Iris pigment epithelial cell (primary cell): ENCODE data around the gene BLNK.
"Not testable (repeated sequence)": the region's sequence is repeated elsewhere in the genome, so short reads cannot be mapped to it uniquely, and the experiment has no call there.

ENCODE experiments used
- DNase-seq: peaks from one replicate; pipeline ENCODE4 v3.0.0-alpha.2; 2011; ENCODE audit warnings: low read depth

BLNK gene

GRCh38 chr10:96271016-96271815, at the start of gene BLNK:
TSS of gene BLNK (minus strand) at chr10:96271569. CDS start at chr10:96271398, 171 bp downstream.
- DNase-seq = peak; percentile 67

DNA sequence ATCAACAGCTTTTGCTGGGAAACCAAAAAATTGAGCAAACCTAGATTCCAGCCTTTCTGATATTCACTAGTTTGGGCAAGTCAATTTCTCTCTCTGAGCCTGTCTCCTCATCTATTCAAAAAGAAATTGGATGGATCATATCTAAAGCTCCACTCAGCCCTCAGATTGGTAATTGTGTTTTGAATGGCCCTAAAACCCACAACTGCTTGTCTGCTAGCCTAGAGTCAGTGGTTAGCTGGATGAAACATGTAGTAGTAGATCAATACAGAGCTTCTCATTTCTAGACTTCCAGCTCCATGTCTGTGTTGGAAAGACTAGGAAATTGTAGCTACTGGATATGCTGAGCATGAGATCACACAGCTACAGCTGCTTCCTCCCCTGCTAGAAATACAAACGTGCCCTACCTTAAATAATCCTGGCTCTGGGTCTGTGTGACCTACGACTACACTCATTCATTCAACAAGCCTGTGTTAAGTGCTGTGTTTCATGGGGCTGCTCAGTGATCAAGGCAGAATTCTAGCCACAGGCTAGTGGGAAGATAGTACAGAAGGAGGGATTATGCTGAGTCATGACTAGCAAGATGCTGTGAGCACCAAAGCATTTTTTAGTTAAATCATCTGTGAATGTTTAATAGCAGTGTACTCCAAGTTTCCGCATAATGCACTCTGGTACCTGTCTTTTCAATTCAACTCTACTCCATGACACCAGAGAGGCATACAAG, 48.5 kb upstream of the BLNK start:
- DNase-seq = peak; percentile 18

DNA sequence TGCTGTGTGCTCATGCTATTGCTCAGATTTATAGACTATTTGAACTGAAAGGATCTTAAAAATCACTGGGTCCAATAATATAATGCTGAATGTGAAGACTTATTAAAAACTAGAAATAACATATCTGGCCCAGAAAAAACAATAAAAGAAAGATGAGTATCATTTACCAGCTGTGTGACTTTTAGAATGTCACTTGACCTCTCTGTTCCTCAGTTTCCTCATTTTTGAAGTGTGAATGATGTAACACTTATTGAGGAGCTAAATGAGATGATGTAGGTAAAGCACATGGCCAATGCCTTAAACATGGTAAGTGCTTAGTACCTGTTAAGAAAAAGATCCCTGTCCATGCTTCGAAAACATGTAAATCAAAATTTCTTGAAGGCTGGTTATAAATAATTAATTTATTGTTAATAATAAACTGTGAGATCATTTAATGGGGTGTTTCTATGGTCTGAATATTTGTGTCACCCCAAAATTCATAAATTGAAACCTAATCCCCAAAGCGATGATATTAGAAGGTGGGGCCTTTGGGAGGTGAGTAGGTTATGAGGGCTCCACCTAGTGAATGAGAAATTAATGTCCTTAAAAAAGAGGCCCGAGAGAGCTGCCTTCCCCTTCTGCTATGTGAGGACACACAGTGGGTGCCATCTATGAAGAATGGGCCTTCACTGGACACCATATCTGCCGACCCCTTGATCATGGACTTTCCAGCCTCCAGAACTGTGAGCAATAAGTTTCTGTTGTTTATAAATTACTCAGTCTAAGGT, 45.9 kb upstream of the BLNK start:
- DNase-seq = no peak

DNA sequence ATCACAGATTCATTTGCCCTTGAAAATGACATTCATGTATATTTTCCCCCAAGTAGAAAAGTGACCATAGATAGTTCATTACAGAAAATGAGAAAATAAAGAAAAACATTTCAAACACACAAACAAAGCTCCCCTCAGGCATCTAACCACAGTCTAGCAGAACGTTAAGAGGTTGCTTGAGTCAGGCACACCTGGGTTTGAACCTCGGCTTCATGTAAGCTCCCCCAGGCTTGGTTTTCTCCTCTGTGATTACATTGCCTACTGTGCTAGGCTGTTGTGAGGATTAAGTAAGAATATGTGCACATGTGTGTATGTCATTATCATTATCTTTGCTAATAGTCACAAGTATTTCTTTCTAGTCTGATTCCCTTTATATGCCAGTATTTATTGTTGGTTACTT, 42.0 kb upstream of the BLNK start:
- no peak for DNase-seq

DNA sequence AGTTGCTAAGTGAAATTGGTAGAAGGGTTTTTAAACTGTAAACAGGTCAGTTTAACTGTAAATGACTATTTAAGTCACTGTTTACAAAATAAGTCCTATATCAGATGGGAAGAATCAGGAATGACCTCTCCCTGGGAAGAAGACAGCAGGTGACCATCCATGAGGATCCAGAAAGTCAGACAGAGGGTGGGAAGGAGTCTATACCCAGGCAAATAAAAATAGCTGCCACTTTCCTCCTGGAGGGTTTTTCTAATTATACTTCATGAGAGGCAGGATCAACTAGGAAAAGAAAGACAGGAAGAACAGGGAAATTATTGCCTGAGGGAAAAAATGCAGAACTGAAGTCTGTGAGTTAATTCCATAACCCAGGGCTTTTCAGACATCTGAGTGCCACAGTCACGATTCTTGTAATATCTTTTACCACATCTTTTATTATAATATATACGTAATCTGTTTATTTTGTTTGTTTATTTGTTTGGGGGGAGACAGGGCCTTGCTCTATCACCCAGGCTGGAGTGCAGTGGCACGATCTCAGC, 39.9 kb upstream of the BLNK start:
- DNase-seq = no peak

DNA sequence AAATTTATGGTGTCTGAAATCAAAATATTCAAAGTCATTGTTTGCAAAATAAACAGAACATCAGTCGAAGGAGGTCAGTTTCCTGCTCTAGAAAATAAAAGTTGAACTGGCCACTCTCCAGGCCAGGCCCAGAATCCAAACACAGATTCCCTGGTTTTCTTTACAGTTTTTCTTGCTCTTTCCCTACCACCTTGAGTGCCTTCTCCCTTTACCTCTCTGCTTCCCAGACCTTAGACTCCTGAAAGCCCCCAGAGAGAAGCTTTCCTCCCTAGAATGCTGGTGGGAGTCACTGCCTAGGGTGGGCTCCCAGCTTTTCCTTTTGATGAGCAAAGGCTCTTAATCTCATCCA, 38.9 kb upstream of the BLNK start:
- DNase-seq = no peak

DNA sequence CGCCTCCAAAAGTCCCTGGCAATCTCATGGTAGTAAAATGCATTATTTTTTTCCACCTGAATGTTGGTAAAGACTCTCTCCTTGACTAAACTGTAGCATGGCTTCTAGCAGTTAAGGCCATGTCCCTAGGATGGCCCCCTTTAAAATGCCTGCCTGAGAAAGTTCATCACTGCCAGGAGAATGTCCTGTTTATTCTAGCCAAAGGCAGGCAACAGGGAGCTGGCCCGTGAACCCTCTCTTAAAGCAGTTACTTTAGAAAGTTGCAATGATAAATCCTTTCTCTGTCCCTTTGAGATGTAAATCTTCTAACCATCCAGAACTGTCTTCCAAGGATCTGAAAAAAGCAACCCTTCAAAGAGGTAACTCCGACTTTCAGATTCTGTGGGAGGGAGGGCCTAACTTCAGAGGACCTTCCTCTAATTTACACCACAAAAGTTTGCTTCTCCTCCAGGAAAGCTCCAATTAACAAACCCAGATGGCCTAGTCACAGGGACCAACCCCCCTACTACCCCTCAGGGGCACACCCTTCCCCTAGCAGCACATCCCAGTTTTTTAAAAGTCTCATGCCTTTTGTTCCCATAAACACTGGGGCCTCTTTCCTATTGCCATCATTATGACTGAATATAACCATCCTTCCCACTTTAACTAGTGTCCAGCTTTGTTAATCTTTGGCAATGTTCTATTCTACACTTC, 38.4 kb upstream of the BLNK start:
- DNase-seq = no peak

- not testable (repeated sequence) for DNase-seq
These were observed 37.5 kb upstream of the BLNK start for GRCh38 chr10:96308854-96309253.

- no peak for DNase-seq
These were observed 35.1 kb upstream of the BLNK start for GRCh38 chr10:96306516-96306915.

DNA sequence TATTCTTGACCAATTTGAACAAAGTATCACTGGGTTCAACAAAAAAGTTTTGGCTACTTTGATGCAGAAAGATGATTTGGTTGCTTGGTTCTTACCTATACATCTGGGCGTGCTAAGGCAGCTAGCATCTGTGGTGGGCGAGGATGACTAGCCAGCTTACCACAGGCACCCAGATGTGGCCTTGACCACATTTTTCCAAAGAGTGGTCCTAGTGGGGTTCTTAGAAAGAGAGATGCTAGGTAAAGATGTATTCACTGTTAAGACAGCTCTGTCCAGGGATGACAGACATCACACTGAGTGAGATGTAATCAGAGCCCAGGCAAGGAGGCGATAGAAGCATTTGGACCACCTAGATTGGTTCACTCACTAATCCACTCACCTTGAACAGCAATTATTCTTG, 33.6 kb upstream of the BLNK start:
- no peak for DNase-seq

GRCh38 chr10:96304230-96304629, 32.9 kb upstream of the BLNK start, which contains the start of gene DNTT:
TSS of gene DNTT (plus strand) at chr10:96304434. CDS start at chr10:96304498, 64 bp downstream.
- DNase-seq = no peak

DNA sequence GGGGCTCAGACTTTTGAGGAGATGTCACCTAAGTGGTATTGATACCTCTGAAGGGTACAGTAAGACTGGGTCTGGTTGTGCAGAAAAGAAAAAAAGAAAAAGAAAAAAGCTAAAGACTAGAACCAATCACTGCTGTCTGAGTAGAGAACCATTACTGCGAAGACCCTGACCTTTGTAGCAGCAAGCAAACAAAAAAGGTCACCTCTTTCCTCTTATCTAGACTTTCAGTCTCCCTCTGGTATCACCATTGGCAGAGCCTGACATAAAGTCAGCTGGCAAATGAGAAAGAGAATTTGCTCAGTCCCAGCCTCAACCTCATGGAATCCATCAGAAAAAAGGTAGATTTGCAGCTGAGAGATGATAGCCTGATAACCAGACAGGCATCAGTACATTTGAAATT, 30.2 kb upstream of the BLNK start:
- DNase-seq = no peak

- DNase-seq = no peak
These were observed 28.0 kb upstream of the BLNK start for GRCh38 chr10:96299383-96299782.

- no peak for DNase-seq
These were observed 27.0 kb upstream of the BLNK start for GRCh38 chr10:96298362-96298761.

GRCh38 chr10:96297486-96297885, 26.1 kb upstream of the BLNK start:
- no peak for DNase-seq

GRCh38 chr10:96295475-96295874, 24.1 kb upstream of the BLNK start:
- no peak for DNase-seq

GRCh38 chr10:96292971-96293920, 21.9 kb upstream of the BLNK start:
- DNase-seq = peak; percentile 47

DNA sequence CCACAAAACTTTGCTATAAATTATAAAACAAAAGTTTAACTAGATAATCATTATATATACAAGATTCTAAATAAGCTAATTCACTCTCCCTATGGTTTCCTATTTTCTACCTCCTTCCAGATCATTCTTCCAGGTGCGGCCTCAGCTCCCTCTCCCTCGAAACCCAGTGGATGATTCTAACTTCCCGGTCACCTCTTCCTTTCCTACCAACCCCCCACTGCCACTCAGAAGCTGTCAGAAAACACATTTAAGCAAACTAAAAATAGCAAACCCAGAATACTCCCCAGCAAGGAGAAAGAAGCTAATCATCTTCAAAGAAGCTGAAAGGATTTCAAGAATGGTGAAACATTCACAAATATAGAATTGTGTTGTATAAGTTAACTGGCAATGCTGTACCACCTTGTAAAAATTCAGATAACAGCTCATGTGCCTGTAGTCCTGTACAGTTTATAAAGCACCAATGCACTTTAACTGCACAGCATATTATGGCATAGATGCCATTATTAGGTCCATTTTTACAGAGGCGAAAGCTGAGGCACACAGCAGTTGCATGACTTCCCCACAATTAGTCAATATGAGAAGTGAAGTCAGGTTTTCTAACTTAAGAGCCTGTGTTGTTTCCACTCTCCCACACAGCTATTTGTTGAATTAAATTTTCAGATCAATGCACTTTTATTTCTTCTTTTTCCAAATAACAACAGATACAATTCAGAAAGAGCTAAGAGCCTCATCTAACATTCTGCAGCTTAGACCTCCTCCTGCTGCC, 19.2 kb upstream of the BLNK start:
- DNase-seq = no peak

DNA sequence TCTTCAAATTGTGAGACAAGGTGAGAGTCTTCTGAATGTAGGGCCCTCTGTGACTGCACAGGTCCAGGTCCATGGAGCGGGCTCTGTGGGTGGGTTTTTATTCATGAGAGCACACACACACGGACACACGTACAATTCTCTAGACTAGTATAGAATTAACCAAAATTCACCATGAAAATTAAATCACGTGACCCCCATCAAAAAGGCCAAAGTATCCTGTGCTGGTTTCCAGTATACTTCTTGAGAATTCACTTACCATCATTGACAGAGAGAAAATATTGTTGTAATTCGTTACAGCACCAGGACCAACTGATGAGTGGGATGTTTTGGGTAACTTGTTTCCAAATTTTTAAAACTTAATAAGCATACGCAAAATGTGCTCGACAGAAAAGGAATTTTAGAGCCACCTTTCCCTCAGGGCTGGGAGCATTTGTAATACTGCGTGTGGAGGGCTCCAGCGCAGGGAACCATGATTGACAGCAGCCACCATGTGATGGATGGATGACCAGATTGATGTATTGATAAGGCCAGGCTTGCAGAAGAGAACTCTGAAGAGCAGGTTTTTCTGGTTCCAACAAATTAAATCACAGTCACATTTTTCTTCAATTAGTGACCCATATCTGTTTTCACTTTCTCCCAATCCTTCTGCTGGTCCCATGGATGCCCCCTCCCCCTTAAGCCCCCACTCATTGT, 18.0 kb upstream of the BLNK start:
- DNase-seq = no peak
